HEK293 (cell line): ENCODE results near the gene COL4A1.

Experiments used
- CTCF ChIA-PET: fragments of 350-600 bp; formaldehyde crosslinking; extraction: SDS; loops from one replicate; lab custom pipeline; 2021; ENCODE audit warnings: antibody characterized with exemption; lab: Yijun Ruan, JAX
- POLR2A ChIA-PET: fragments of 300-600 bp; formaldehyde crosslinking; extraction: SDS; loops from one replicate; lab custom pipeline; 2020; ENCODE audit warnings: antibody characterized with exemption, inconsistent platforms; lab: Yijun Ruan, JAX
- H3K27ac ChIP-seq: fragments of 200-500 bp; sonication (Bioruptor generic); 2 replicates; pipeline ENCODE4 v1.5.1; 2014; ENCODE audit warnings: low read depth, low read length, control low read depth, inconsistent platforms; ENCODE audit errors: extremely low read depth
- H3K36me3 ChIP-seq, 2 experiments: fragments of 200-500 bp in 1 of 2; sonication (Bioruptor generic) in 1 of 2; 1 replicate in 1 of 2; 2 replicates in 1 of 2; pipeline ENCODE4 v1.5.1; 2014 to 2017; ENCODE audit warnings: inconsistent platforms in 2 of 2, low read length in 2 of 2; ENCODE audit not compliant: control insufficient read depth in 2 of 2, insufficient read depth in 1 of 2
- H3K4me1 ChIP-seq: fragments of 200-500 bp; sonication (Bioruptor generic); 2 replicates; pipeline ENCODE4 v1.5.1; 2014; ENCODE audit warnings: mild to moderate bottlenecking, low read length, inconsistent platforms; ENCODE audit not compliant: control insufficient read depth, insufficient read depth
- H3K4me3 ChIP-seq: 2 replicates; pipeline ENCODE4 v1.5.1; 2011; ENCODE audit warnings: low read depth, mild to moderate bottlenecking, control low read depth, low read length, moderate library complexity
- H3K9me3 ChIP-seq: fragments of 200-500 bp; sonication (Bioruptor generic); 2 replicates; pipeline ENCODE4 v1.5.1; 2014; ENCODE audit warnings: low read depth, low read length, inconsistent platforms; ENCODE audit not compliant: control insufficient read depth, insufficient read depth
- KLF10 ChIP-seq: fragments of 450-650 bp; IDR thresholded peaks from 2 replicates; pipeline ENCODE4 v1.5.1; 2018; ENCODE audit warnings: missing biosample characterization, mild to moderate bottlenecking, missing genetic modification characterization
- OSR2 ChIP-seq: fragments of 450-650 bp; formaldehyde crosslinking; IDR thresholded peaks from 2 replicates; pipeline ENCODE4 v1.5.1; 2016; ENCODE audit warnings: missing biosample characterization, missing genetic modification characterization
- SP3 ChIP-seq: fragments of 450-650 bp; formaldehyde crosslinking; IDR thresholded peaks from 2 replicates; pipeline ENCODE4 v1.5.1; 2016; ENCODE audit warnings: missing biosample characterization, missing genetic modification characterization
- TSHZ1 ChIP-seq: fragments of 450-650 bp; formaldehyde crosslinking; IDR thresholded peaks from 2 replicates; pipeline ENCODE4 v1.5.1; 2016; ENCODE audit warnings: missing biosample characterization, missing genetic modification characterization, borderline replicate concordance
- ZBTB20 ChIP-seq: fragments of 450-650 bp; formaldehyde crosslinking; IDR thresholded peaks from 2 replicates; pipeline ENCODE4 v1.5.1; 2016; ENCODE audit warnings: missing biosample characterization, missing genetic modification characterization
- ZNF133 ChIP-seq: fragments of 450-650 bp; formaldehyde crosslinking; IDR thresholded peaks from 2 replicates; pipeline ENCODE4 v1.5.1; 2016; ENCODE audit warnings: missing biosample characterization, missing genetic modification characterization
- ZNF140 ChIP-seq: fragments of 450-650 bp; formaldehyde crosslinking; IDR thresholded peaks from 2 replicates; pipeline ENCODE4 v1.5.1; 2016; ENCODE audit warnings: missing biosample characterization, missing genetic modification characterization
- ZNF155 ChIP-seq: fragments of 450-650 bp; formaldehyde crosslinking; IDR thresholded peaks from 2 replicates; pipeline ENCODE4 v1.5.1; 2016; ENCODE audit warnings: missing biosample characterization, missing genetic modification characterization
- ZNF221 ChIP-seq: fragments of 450-650 bp; formaldehyde crosslinking; IDR thresholded peaks from 2 replicates; pipeline ENCODE4 v1.5.1; 2017; ENCODE audit warnings: missing biosample characterization, missing genetic modification characterization, borderline replicate concordance
- ZNF266 ChIP-seq: fragments of 450-650 bp; formaldehyde crosslinking; IDR thresholded peaks from 2 replicates; pipeline ENCODE4 v1.5.1; 2016; ENCODE audit warnings: missing biosample characterization, missing genetic modification characterization, low read depth
- ZNF391 ChIP-seq: fragments of 450-650 bp; formaldehyde crosslinking; IDR thresholded peaks from 2 replicates; pipeline ENCODE4 v1.5.1; 2016; ENCODE audit warnings: low read depth, missing biosample characterization, missing genetic modification characterization, borderline replicate concordance
- ZNF433 ChIP-seq: fragments of 450-650 bp; formaldehyde crosslinking; IDR thresholded peaks from 2 replicates; pipeline ENCODE4 v1.5.1; 2016; ENCODE audit warnings: missing biosample characterization, missing genetic modification characterization, low read depth
- ZNF449 ChIP-seq: fragments of 450-650 bp; formaldehyde crosslinking; IDR thresholded peaks from 2 replicates; pipeline ENCODE4 v1.5.1; 2017; ENCODE audit warnings: missing biosample characterization, mild to moderate bottlenecking, missing genetic modification characterization, moderate library complexity
- ZNF518A ChIP-seq: fragments of 450-650 bp; formaldehyde crosslinking; conservative IDR thresholded peaks from 2 replicates; pipeline ENCODE4 v1.5.1; 2016; ENCODE audit warnings: low read depth, missing biosample characterization, missing genetic modification characterization
- ZNF548 ChIP-seq: fragments of 450-650 bp; formaldehyde crosslinking; IDR thresholded peaks from 2 replicates; pipeline ENCODE4 v1.5.1; 2016; ENCODE audit warnings: missing biosample characterization, missing genetic modification characterization
- ZNF561 ChIP-seq: fragments of 450-650 bp; IDR thresholded peaks from 2 replicates; pipeline ENCODE4 v1.5.1; 2018; ENCODE audit warnings: missing biosample characterization, missing genetic modification characterization, borderline replicate concordance
- ZNF600 ChIP-seq: fragments of 450-650 bp; formaldehyde crosslinking; IDR thresholded peaks from 2 replicates; pipeline ENCODE4 v1.5.1; 2016; ENCODE audit warnings: missing biosample characterization, missing genetic modification characterization
- ZNF623 ChIP-seq: fragments of 450-650 bp; formaldehyde crosslinking; IDR thresholded peaks from 2 replicates; pipeline ENCODE4 v1.5.1; 2016; ENCODE audit warnings: missing biosample characterization, missing genetic modification characterization
- ZNF629 ChIP-seq: fragments of 450-650 bp; formaldehyde crosslinking; IDR thresholded peaks from 2 replicates; pipeline ENCODE4 v1.5.1; 2017; ENCODE audit warnings: missing biosample characterization, missing genetic modification characterization
- ZNF701 ChIP-seq: fragments of 450-650 bp; formaldehyde crosslinking; IDR thresholded peaks from 2 replicates; pipeline ENCODE4 v1.5.1; 2016; ENCODE audit warnings: missing biosample characterization, missing genetic modification characterization
- ZXDB ChIP-seq: fragments of 450-650 bp; formaldehyde crosslinking; IDR thresholded peaks from 2 replicates; pipeline ENCODE4 v1.5.1; 2016; ENCODE audit warnings: missing biosample characterization, missing genetic modification characterization

Gene COL4A1

GRCh38 chr13:110234532-110234931, 72.4 kb downstream of the COL4A1 start:
- Histone ChIP-seq H3K4me3 (no peak overlapping the region), H3K4me1 (no peaks in the 10 kb centered on the region), H3K36me3 (no peaks in the 10 kb centered on the region), H3K9me3 (no peaks in the 10 kb centered on the region), H3K27ac (no peak overlapping the region)
- ChIA-PET POLR2A (no interaction called here), CTCF (interaction anchor here (1.6 kb wide), 1 partner anchor 11 kb away, joined by 5 read pairs; no protein-coding TSS in a partner anchor)
- no peak for TF ChIP-seq ZNF133
- no peak for TF ChIP-seq ZNF518A
- TF ChIP-seq ZNF433 (tag by site-specific recombination), result no peak
- TF ChIP-seq ZXDB (tag by site-specific recombination), result no peak
- no peak for TF ChIP-seq ZNF155 (tag by site-specific recombination)
- TF ChIP-seq ZNF561 (tag by site-specific recombination), result no peak
- no peak for TF ChIP-seq ZNF391 (tag by site-specific recombination)
- TF ChIP-seq OSR2 (tag by site-specific recombination), result no peak
- TF ChIP-seq KLF10 (tag by site-specific recombination), result no peak
- TF ChIP-seq ZNF623 (tag by site-specific recombination), result no peak
- TF ChIP-seq ZNF548 (tag by site-specific recombination), result no peak
- no peak for TF ChIP-seq ZBTB20 (tag by site-specific recombination)
- TF ChIP-seq ZNF140, result no peak
- TF ChIP-seq TSHZ1 (tag by site-specific recombination), result no peak
- no peak for TF ChIP-seq ZNF266 (tag by site-specific recombination)
- TF ChIP-seq ZNF600, result no peak

GRCh38 chr13:110233951-110234280, 73.0 kb downstream of the COL4A1 start:
- H3K9me3 ChIP-seq, result no peaks in the 10 kb centered on the region
- CTCF ChIA-PET, result interaction anchor here (1.4 to 1.6 kb wide), 2 partner anchors 11 to 222 kb away, joined by 3 to 5 read pairs; no protein-coding TSS in a partner anchor
- no peak overlapping the region for H3K27ac ChIP-seq
- TF ChIP-seq ZXDB (tag by site-specific recombination), result no peak
- no peak for TF ChIP-seq ZNF629 (tag by site-specific recombination)
- TF ChIP-seq ZNF449 (tag by site-specific recombination), result no peak
- TF ChIP-seq SP3 (tag by site-specific recombination), result no peak
- no peak for TF ChIP-seq ZNF701 (tag by site-specific recombination)
- no peak for TF ChIP-seq ZNF221
- no peaks in the 10 kb centered on the region for H3K4me1 ChIP-seq
- H3K4me3 ChIP-seq, result no peak overlapping the region
- POLR2A ChIA-PET, result no interaction called here
- no peaks in the 10 kb centered on the region for H3K36me3 ChIP-seq
